Globus pallidus (tissue), 1 donor: ENCODE data around the gene SPOCK1.

Source experiments
- DNase-seq: peaks from one replicate; pipeline ENCODE4 v3.0.0-alpha.2; 2015; ENCODE audit warnings: low spot score

SPOCK1 gene

DNA sequence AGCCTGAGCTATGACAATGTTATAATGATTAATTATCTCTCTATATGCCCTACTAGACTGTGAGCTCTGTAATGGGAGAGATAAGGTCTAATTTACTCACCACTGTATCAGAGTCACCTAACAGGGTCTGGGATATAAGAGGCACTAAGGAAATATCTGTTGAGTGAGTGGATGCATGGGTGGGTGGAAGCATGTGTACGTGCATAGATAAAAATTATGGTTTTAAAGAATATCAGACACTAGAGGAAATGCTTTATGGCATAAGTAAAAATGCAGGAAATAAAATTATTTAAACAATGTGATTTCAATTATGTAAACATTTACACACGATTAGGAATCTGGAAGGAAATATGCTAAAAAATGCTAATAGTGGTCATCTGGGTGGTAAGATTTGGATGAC, 137.8 kb downstream of the SPOCK1 start:
- DNase-seq, result no peak

GRCh38 chr5:137360607-137361006, 138.5 kb downstream of the SPOCK1 start:
- DNase-seq, result no peak

DNA sequence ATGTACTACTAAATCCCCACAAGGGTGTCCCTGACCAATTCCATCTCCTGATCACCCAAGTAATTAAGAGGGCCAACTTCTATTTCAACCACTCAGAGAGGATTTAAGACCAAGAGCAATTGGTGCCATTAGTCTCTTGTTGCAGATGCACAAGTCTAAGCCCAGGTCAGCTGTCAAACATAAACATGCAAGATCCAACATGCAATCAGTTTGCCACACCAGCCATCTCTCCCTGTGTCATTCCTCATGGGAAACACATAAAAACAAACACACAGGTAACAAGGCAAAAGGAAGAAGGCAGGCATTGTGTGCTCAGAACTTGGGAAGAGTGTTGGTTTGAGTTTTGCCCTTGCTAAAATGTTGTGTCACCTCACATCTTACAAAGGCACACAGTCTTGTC, 139.2 kb downstream of the SPOCK1 start:
- no peak for DNase-seq

- no peak for DNase-seq
These were observed 141.7 kb downstream of the SPOCK1 start for GRCh38 chr5:137357436-137357835.

- no peak for DNase-seq
These were observed 143.0 kb downstream of the SPOCK1 start for GRCh38 chr5:137356127-137356526.

- no peak for DNase-seq
These were observed 143.4 kb downstream of the SPOCK1 start for GRCh38 chr5:137355708-137356107.

GRCh38 chr5:137352095-137352494, 147.0 kb downstream of the SPOCK1 start:
- no peak for DNase-seq

- no peak for DNase-seq
These were observed 148.3 kb downstream of the SPOCK1 start for GRCh38 chr5:137350791-137351190.

GRCh38 chr5:137348759-137349158, 150.4 kb downstream of the SPOCK1 start:
- peak; percentile 82 for DNase-seq

GRCh38 chr5:137347865-137348264, 151.3 kb downstream of the SPOCK1 start:
- DNase-seq, result no peak

GRCh38 chr5:137346281-137346680, 152.8 kb downstream of the SPOCK1 start:
- no peak for DNase-seq

DNA sequence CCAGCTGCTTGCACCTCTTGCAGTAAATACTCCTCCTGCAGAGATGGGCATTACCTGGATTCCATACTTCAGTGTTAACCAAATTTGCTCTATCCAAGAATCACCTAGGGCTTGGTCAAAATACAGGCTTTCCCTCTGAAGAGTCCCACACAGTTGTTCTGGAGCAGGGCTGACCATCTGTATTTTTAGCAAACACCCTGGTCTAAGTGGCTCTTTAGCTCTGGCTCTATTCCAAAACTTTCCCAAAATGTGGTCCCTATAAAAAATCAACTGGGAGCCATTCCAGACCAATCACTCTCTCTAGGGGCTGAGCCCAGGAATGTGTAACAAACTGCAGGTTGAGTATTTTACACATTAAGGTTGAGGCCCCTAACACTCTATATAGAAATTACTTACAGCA, 153.7 kb downstream of the SPOCK1 start:
- DNase-seq, result no peak

DNA sequence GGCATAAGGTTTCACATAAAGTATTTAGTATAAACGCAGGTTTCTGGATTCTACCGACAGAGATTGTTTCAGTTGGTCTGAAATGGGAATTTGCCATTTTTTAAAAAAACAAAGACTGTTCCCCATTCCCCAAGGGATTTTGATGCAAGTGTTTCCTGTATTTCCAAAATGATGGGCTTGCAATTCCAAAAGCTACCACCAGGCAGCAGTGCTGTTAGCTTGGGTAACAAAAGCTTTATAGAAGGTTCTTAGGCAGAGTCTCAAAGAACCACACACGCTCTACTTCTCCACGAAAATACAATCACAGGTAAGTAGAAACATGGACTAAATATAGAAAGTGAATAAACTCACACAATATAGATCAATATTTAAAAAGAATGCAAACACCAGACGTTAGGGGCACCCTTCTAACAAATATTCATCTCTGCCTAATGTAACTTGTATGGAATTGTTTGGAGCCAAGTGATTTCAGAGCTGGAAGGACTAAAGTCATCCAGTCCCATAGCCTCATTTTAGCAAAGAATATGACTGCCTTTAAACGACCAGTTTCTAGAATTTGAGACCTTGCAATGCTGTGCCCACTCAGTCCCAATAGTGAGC, 154.3 kb downstream of the SPOCK1 start:
- DNase-seq, result peak; percentile 70

GRCh38 chr5:137344021-137344420, 155.1 kb downstream of the SPOCK1 start:
- no peak for DNase-seq

DNA sequence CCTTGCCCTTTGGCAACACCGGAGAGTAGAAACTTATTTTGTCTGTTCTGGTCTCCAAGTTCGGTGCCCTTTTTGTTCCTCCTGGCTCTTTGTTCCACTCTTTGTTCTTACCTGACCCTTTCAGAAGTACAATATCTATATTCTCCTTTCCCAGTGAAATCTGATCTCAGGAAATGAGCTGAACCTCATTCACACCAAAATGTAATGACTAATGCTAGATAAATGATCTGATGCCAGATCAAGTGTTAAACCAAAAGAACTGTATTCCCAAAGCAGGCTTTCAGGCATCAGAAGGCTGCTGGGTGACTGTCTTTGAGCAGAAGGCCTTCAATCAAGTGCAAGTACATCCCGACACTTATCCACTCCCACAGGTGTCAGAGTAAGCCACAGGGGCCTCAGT, 156.4 kb downstream of the SPOCK1 start:
- DNase-seq, result no peak

GRCh38 chr5:137341831-137342230, 157.3 kb downstream of the SPOCK1 start:
- DNase-seq, result no peak

- DNase-seq, result peak; percentile 68
These were observed 158.2 kb downstream of the SPOCK1 start for GRCh38 chr5:137340881-137341280.

- DNase-seq, result peak; percentile 51
These were observed 162.5 kb downstream of the SPOCK1 start for GRCh38 chr5:137336565-137337120.

DNA sequence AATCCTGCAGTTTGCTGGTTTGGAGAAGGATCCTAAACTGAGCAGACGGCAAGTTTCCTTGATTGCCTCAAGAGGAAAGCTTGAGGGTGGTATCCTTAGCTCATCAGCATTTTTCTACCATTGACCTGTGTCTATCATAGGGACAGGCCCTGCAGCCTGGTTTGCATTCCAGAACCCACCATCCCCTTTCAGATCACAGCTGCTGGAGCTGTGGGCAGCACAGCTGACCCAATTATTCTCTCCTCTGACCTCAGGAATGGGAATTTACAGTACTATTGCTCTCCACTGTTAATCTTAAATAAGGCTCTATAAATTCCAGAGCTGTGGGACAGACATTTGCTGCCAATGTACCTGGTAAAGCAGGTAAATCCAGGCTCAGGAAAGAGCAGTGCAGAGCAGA, 163.0 kb downstream of the SPOCK1 start:
- DNase-seq, result no peak

GRCh38 chr5:137335493-137335892, 163.6 kb downstream of the SPOCK1 start:
- no peak for DNase-seq

GRCh38 chr5:137333928-137334327, 165.2 kb downstream of the SPOCK1 start:
- DNase-seq, result no peak

DNA sequence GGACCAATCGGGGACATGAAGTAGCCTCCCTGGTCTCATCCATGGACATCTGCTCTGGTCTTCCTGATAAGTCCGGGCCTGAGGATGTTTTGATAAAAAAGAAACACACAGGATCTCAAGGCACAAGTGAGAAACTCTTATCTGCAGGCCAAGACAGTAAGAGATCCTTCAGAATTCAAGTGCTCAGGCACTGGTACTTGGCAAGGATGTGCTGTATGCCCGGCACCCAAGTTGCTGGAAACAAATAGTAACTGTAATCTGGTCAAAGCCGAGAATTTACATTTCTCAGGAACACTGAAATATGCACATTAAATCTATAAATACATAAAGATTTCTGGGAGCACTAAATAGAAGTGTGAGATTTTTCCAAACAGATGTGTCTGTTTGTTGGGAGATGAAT, 165.7 kb downstream of the SPOCK1 start:
- DNase-seq, result no peak

- DNase-seq, result no peak
These were observed 166.8 kb downstream of the SPOCK1 start for GRCh38 chr5:137332296-137332695.

- no peak for DNase-seq
These were observed 169.4 kb downstream of the SPOCK1 start for GRCh38 chr5:137329586-137330296.
